Gastrocnemius medialis (tissue), 4 donors: ENCODE measurements around the gene OTX1. TPM values are rescaled to one million over a fixed set of nuclear protein-coding genes. Genes with fewer than 3 reads are reported as not detected.
A peak's percentile ranks its signal among the peaks of the same experiment; 100 is the strongest.

ENCODE experiments used
- ATAC-seq, 2 donors: fragments of 150-250 bp; one replicate each; pipeline ENCODE4 v1.9.1; 2016
- DNase-seq, 2 donors: peaks; one replicate each; pipeline ENCODE4 v3.0.0-alpha.2; 2019
- H3K27ac ChIP-seq, 4 donors: fragments of 200-600 bp; sonication (generic); 1 replicate in 1 of 4; 2 replicates in 3 of 4; pipeline ENCODE4 v1.5.1; 2016 to 2018; ENCODE audit warnings: mild to moderate bottlenecking in 2 of 4, moderate library complexity in 1 of 4
- H3K27me3 ChIP-seq, 3 donors: fragments of 200-600 bp; sonication (generic) in 2 of 3; 1 replicate in 1 of 3; 2 replicates in 2 of 3; pipeline versions ENCODE4 v1.5.1 to v1.6.0; 2016 to 2019; ENCODE audit warnings: mild to moderate bottlenecking in 1 of 3, moderate library complexity in 1 of 3
- H3K36me3 ChIP-seq, 2 donors: fragments of 200-600 bp; sonication (generic) in 1 of 2; one replicate each; pipeline ENCODE4 v1.5.1; 2017 to 2018
- H3K4me1 ChIP-seq, 2 donors: fragments of 200-600 bp; sonication (generic) in 1 of 2; one replicate each; pipeline ENCODE4 v1.5.1; 2016 to 2017; ENCODE audit warnings: mild to moderate bottlenecking in 2 of 2
- H3K4me3 ChIP-seq, 4 donors: fragments of 200-600 bp; sonication (generic) in 3 of 4; 1 replicate in 1 of 4; 2 replicates in 3 of 4; pipeline ENCODE4 v1.5.1; 2016 to 2019; ENCODE audit warnings: mild to moderate bottlenecking in 2 of 4
- H3K9me3 ChIP-seq, 3 donors: fragments of 200-600 bp; sonication (generic) in 2 of 3; 1 replicate in 1 of 3; 2 replicates in 2 of 3; pipeline ENCODE4 v1.5.1; 2016 to 2019
- POLR2A ChIP-seq, 2 donors: fragments of 450-650 bp; IDR thresholded peaks; one replicate each; pipeline ENCODE4 v1.6.1; 2017; ENCODE audit warnings: antibody characterized with exemption in 2 of 2, mild to moderate bottlenecking in 2 of 2, moderate library complexity in 2 of 2
- in situ Hi-C, 4 donors: fragments of 200-750 bp; cut with MboI; loops; one replicate each; pipeline versions ENCODE4 v1.15.0 to v1.8.0; 2017; ENCODE audit warnings: low sequenced_read_pairs in 4 of 4
- intact Hi-C: fragments of 100-400 bp; cut with DNase I; formaldehyde crosslinking; loops from one replicate; pipeline ENCODE4 v1.15.1; 2023; ENCODE audit warnings: low total_unique reads
- total RNA-seq, 4 donors: library from RNA; depleted of rRNA; stranded (reverse); fragments of >200 nt; gene quantifications; one replicate each; pipeline versions ENCODE4 v1.1.0 to v1.2.3, GENCODE V29; 2016
- TF ChIP-seq, protein P1 (sequence below), 5 experiments: fragments of 450-650 bp in 3 of 5; fragments of 200-600 bp in 2 of 5; sonication (generic) in 2 of 5; IDR thresholded peaks in 4 of 5; conservative IDR thresholded peaks in 1 of 5; 1 replicate in 4 of 5; 2 replicates in 1 of 5; pipeline ENCODE4 v1.5.1; 2016 to 2019; ENCODE audit warnings: antibody characterized with exemption in 5 of 5, mild to moderate bottlenecking in 3 of 5, moderate library complexity in 3 of 5

The OTX1 gene
- total RNA-seq: not detected

DNA sequence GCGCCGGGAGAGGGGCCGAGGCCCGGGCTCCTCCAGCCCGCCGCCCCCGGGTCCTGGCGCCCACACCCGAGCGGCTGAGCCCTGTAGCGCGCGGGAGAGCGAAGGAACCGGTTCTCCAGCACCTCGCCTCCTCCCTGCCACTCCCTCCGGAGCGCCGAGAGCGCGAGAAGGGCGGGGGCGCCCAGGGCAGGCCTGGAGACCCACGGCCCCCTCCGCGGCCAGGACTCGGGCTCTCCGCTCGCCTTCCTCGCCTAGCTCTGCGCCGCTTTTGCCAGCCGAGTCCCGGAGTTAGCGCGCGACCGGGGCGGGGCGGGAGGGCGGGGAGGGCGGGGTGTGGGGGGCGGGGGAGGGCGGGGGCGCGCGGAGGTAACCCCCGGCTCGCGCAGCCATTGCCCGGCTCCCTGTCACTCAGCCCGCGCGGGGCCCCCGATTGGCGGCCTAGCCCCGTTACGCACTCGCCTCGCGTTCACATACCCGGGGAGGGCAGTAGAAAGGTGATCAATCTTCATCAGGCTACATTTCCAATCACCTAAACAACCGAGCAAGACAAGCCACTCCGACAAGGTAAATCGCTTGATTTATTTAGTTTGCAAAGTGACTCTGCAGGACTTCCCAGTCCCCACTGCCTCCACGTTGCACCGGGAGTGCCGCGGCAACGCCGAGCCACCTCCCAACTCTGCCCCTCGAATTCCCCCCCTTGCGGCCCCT is at the start of gene OTX1:
Gene OTX1 (plus strand): TSS at position 497 of the 708 bp plus-strand sequence. CDS start 2,161 bp downstream, outside the sequence.
- DNase-seq (no peak), ATAC-seq (peak; percentile 35 to 60)
- peaks cover 6 to 29% of the 10 kb centered on the region in 2 donors for H3K4me1 ChIP-seq
- intact Hi-C loops: no loop called here
- no peak for TF ChIP-seq POLR2A (IDR thresholded peaks at IDR 0.05)
- TF ChIP-seq, protein P1, sequence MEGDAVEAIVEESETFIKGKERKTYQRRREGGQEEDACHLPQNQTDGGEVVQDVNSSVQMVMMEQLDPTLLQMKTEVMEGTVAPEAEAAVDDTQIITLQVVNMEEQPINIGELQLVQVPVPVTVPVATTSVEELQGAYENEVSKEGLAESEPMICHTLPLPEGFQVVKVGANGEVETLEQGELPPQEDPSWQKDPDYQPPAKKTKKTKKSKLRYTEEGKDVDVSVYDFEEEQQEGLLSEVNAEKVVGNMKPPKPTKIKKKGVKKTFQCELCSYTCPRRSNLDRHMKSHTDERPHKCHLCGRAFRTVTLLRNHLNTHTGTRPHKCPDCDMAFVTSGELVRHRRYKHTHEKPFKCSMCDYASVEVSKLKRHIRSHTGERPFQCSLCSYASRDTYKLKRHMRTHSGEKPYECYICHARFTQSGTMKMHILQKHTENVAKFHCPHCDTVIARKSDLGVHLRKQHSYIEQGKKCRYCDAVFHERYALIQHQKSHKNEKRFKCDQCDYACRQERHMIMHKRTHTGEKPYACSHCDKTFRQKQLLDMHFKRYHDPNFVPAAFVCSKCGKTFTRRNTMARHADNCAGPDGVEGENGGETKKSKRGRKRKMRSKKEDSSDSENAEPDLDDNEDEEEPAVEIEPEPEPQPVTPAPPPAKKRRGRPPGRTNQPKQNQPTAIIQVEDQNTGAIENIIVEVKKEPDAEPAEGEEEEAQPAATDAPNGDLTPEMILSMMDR (IDR thresholded peaks at IDR 0.05 in 4 of 5, conservative IDR thresholded peaks at IDR 0.05 in 1 of 5): no peak
- peaks cover 0 to 4% of the 10 kb centered on the region in 2 donors for H3K36me3 ChIP-seq
- H3K27me3 ChIP-seq: peaks cover 97 to 99% (median 97%) of the 10 kb centered on the region in 3 donors
- no peaks in the 10 kb centered on the region for H3K9me3 ChIP-seq
- peak within 1 kb of the TSS; percentile 57 to 71 (median 58) for H3K4me3 ChIP-seq
- no peak within 1 kb of the TSS for H3K27ac ChIP-seq
- in situ Hi-C loops: no loop called here

DNA sequence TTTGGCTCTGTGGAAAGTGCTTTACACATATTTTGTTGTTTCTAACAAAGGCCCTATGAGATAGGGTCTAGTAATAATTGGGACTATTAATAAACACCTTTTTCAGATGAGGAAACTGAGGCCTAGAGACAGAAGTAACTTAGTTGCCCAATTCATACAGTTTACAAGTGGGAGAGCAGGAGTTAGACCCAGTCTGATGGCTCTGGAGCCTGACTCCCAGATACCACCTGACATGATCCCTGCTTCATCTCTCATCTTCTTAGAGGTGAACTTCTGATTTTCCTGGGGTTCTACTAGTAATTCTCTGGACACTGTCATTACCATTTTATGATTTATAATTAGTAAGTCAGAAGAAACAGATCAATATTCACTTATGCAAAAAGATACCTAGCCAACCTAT is 49.1 kb upstream of the OTX1 start:
- intact Hi-C loops (no loop called here), in situ Hi-C loops (no loop called here)
- Histone ChIP-seq H3K4me1 (no peaks in the 10 kb centered on the region), H3K9me3 (no peaks in the 10 kb centered on the region), H3K4me3 (no peak overlapping the region), H3K27me3 (no peaks in the 10 kb centered on the region), H3K27ac (no peak overlapping the region), H3K36me3 (peaks cover 0 to 4% of the 10 kb centered on the region in 2 donors)
- DNase-seq: no peak
- TF ChIP-seq POLR2A (IDR thresholded peaks at IDR 0.05): no peak
- TF ChIP-seq, protein P1 (IDR thresholded peaks at IDR 0.05 in 4 of 5, conservative IDR thresholded peaks at IDR 0.05 in 1 of 5): no peak
- no peak for ATAC-seq

DNA sequence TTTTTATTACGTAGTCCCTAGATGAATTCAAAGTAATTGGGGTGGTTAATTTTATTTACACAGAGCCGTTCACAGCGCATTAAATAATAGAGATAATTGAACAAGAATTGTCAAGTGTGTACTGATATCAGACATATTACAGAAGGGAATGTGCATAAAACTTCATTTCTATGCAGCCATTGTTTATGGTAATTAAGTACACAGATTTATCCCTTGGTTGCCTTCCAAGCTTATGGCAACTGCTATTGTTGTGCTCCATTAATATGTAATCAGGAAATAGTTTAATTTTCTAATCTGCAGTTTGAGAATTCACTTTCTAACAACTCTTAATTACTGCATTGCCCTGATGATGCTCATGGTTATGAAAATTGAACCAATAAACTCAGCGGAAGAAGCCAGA is 47.3 kb upstream of the OTX1 start:
- Histone ChIP-seq H3K4me1 (no peaks in the 10 kb centered on the region), H3K27me3 (no peaks in the 10 kb centered on the region), H3K27ac (no peak overlapping the region), H3K36me3 (no peaks in the 10 kb centered on the region), H3K4me3 (no peak overlapping the region), H3K9me3 (no peaks in the 10 kb centered on the region)
- TF ChIP-seq, protein P1 (IDR thresholded peaks at IDR 0.05 in 4 of 5, conservative IDR thresholded peaks at IDR 0.05 in 1 of 5): no peak
- no peak for TF ChIP-seq POLR2A (IDR thresholded peaks at IDR 0.05)
- ATAC-seq (no peak), DNase-seq (no peak)
- intact Hi-C loops (no loop called here), in situ Hi-C loops (no loop called here)

DNA sequence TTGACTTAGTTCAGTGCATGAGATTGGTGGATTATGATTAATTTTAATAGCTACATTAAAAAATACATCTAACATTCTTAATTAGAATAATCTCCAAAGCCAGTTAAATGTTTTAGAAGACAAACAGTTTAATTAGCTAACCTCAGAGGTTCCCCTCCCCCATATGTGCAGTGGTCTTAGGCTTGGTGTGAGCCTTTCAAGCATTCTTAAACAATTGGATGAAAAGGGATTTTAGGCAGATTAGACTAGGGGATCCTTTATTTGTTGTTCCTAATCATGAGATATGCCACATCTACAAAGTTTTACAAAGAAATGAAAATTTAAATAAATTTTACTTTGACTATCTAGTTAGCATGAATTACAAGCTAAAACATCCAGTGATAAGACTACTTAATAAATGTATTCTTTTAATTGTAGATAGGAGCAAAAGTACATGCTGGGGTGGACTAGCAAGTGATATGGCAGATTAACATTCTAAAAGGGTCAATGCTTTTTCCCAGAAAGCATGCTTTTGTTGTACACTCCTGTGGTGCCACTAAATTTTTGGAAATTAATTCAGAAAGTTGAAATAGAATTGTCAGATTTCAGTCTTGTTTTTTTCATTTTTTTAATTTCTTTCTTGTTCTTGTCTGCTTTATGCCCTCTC is 42.7 kb upstream of the OTX1 start:
- H3K4me1 ChIP-seq: no peaks in the 10 kb centered on the region
- intact Hi-C loops (no loop called here), in situ Hi-C loops (no loop called here)
- H3K36me3 ChIP-seq: no peaks in the 10 kb centered on the region
- H3K9me3 ChIP-seq: no peaks in the 10 kb centered on the region
- no peaks in the 10 kb centered on the region for H3K27me3 ChIP-seq
- H3K4me3 ChIP-seq: no peak overlapping the region
- TF ChIP-seq, protein P1 (IDR thresholded peaks at IDR 0.05 in 4 of 5, conservative IDR thresholded peaks at IDR 0.05 in 1 of 5): no peak
- TF ChIP-seq POLR2A (IDR thresholded peaks at IDR 0.05): no peak
- DNase-seq (no peak), ATAC-seq (no peak)
- no peak overlapping the region for H3K27ac ChIP-seq
